ENCODE data around the gene CORO7.

The CORO7 gene

GRCh38 chr16:4361033-4361943 lies 55.1 kb downstream of the CORO7 start:
- DNase-seq, result no peak
- intact Hi-C loops (cut with DNase I), result no loop called here

GRCh38 chr16:4360538-4361021 lies 55.8 kb downstream of the CORO7 start:
- peak in 1 of 10 donors; percentile 56 for DNase-seq
- intact Hi-C loops (cut with DNase I), result no loop called here

- DNase-seq, result no peak
- intact Hi-C loops (cut with DNase I), result loop anchor here (1.0 kb wide), 1 partner anchor 42 kb away; no protein-coding TSS in a partner anchor
Observed at GRCh38 chr16:4359914-4360313, 56.5 kb downstream of the CORO7 start.

- peak in 8 of 10 donors; percentile 62 to 93 (median 68) for DNase-seq
- intact Hi-C loops (cut with DNase I), result loop anchor here (1.0 kb wide), 1 partner anchor 43 kb away; no protein-coding TSS in a partner anchor
Observed at GRCh38 chr16:4358831-4359561, 57.4 kb downstream of the CORO7 start.

- peak in 1 of 10 donors; percentile 76 for DNase-seq
- intact Hi-C loops (cut with DNase I), result no loop called here
Observed at GRCh38 chr16:4358236-4358635, 58.2 kb downstream of the CORO7 start.

GRCh38 chr16:4356820-4357219 lies 59.6 kb downstream of the CORO7 start:
- peak in 1 of 10 donors; percentile 46 for DNase-seq
- intact Hi-C loops (cut with DNase I), result no loop called here

GRCh38 chr16:4354512-4355409 lies 61.6 kb downstream of the CORO7 start:
- intact Hi-C loops (cut with DNase I), result no loop called here
- peak in 2 of 10 donors; percentile 35 to 70 for DNase-seq

- intact Hi-C loops (cut with DNase I), result no loop called here
- no peak for DNase-seq
Observed at GRCh38 chr16:4353675-4354074, 62.7 kb downstream of the CORO7 start.

- intact Hi-C loops (cut with DNase I), result no loop called here
- DNase-seq, result peak in 1 of 10 donors; percentile 67
Observed at GRCh38 chr16:4352843-4353242, 63.6 kb downstream of the CORO7 start.

GRCh38 chr16:4351880-4352279 lies 64.5 kb downstream of the CORO7 start:
- intact Hi-C loops (cut with DNase I), result no loop called here
- DNase-seq, result peak in 1 of 10 donors; percentile 57

GRCh38 chr16:4350787-4351659 lies 65.4 kb downstream of the CORO7 start, which contains the start of gene PAM16:
PAM16 (minus strand) TSS chr16:4351321; CDS start chr16:4351234, 87 bp downstream.
- intact Hi-C loops (cut with DNase I), result no loop called here
- DNase-seq, result peak; percentile 89 to 99 (median 93)

GRCh38 chr16:4350365-4350786 lies 66.0 kb downstream of the CORO7 start:
- DNase-seq, result no peak
- intact Hi-C loops (cut with DNase I), result no loop called here

- DNase-seq, result no peak
- intact Hi-C loops (cut with DNase I), result no loop called here
Observed at GRCh38 chr16:4349332-4349731, 67.1 kb downstream of the CORO7 start.

- DNase-seq, result peak in 1 of 10 donors; percentile 65
- intact Hi-C loops (cut with DNase I), result no loop called here
Observed at GRCh38 chr16:4347765-4348509, 68.5 kb downstream of the CORO7 start.

- intact Hi-C loops (cut with DNase I), result no loop called here
- no peak for DNase-seq
Observed at GRCh38 chr16:4347010-4347409, 69.4 kb downstream of the CORO7 start.

- intact Hi-C loops (cut with DNase I), result no loop called here
- no peak for DNase-seq
Observed at GRCh38 chr16:4345836-4346781, 70.3 kb downstream of the CORO7 start.

Data from posterior cingulate gyrus (tissue), 11 donors.